Mononuclear cell (primary cell): ENCODE measurements around the gene SPOUT1. TPM values are rescaled to one million over a fixed set of nuclear protein-coding genes. Genes with fewer than 3 reads are reported as not detected.
A peak's percentile ranks its signal among the peaks of the same experiment; 100 is the strongest.

ENCODE experiments used
- H3K27me3 ChIP-seq: 2 replicates; pipeline ENCODE4 v1.6.0; 2011; ENCODE audit warnings: low read length, control low read depth; ENCODE audit not compliant: insufficient read depth
- H3K4me1 ChIP-seq: 2 replicates; pipeline ENCODE4 v1.5.1; 2011; ENCODE audit warnings: mild to moderate bottlenecking, low read length, control low read depth; ENCODE audit not compliant: insufficient read depth
- H3K4me3 ChIP-seq: 2 replicates; pipeline ENCODE4 v1.5.1; 2011; ENCODE audit warnings: mild to moderate bottlenecking, low read length, moderate library complexity
- H3K9me3 ChIP-seq: 2 replicates; pipeline ENCODE4 v1.5.1; 2011; ENCODE audit warnings: low read depth, mild to moderate bottlenecking, control low read depth, low read length
- total RNA-seq: library from RNA; depleted of rRNA; stranded (reverse); fragments of >200 nt; gene quantifications from one replicate; pipeline ENCODE4 v1.2.3, GENCODE V29; 2012

SPOUT1 gene
- total RNA-seq, 1 donor, result 8.0 TPM

DNA sequence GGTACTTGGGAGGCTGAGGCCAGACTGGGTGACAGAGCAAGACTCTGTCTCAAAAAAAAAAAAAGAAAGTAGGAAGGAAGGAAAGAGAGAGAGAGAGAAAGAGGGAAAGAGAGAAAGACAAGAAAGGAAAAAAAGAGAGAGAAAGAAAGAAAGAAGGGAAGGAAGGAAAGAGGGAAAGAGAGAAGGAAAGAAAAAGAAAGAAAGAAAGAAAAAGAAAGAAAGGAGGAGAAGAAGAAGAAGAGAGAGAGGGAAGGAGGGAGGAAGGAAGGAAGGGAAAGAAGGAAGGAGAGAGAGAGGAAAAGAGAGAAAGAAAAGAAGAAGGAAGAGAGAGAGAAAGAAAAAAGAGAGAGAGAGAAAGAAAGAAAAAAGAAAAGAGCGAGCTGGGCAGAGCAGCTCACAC lies 54.8 kb downstream of the SPOUT1 start:
- peaks cover 22% of the 10 kb centered on the region for H3K4me1 ChIP-seq
- H3K27me3 ChIP-seq, result no peaks in the 10 kb centered on the region
- H3K9me3 ChIP-seq, result no peaks in the 10 kb centered on the region
- no peak overlapping the region for H3K4me3 ChIP-seq

- H3K27me3 ChIP-seq, result no peaks in the 10 kb centered on the region
- H3K4me1 ChIP-seq, result peaks cover 25% of the 10 kb centered on the region
- no peak overlapping the region for H3K4me3 ChIP-seq
- H3K9me3 ChIP-seq, result no peaks in the 10 kb centered on the region
Observed at GRCh38 chr9:128773049-128773448, 56.5 kb downstream of the SPOUT1 start.

DNA sequence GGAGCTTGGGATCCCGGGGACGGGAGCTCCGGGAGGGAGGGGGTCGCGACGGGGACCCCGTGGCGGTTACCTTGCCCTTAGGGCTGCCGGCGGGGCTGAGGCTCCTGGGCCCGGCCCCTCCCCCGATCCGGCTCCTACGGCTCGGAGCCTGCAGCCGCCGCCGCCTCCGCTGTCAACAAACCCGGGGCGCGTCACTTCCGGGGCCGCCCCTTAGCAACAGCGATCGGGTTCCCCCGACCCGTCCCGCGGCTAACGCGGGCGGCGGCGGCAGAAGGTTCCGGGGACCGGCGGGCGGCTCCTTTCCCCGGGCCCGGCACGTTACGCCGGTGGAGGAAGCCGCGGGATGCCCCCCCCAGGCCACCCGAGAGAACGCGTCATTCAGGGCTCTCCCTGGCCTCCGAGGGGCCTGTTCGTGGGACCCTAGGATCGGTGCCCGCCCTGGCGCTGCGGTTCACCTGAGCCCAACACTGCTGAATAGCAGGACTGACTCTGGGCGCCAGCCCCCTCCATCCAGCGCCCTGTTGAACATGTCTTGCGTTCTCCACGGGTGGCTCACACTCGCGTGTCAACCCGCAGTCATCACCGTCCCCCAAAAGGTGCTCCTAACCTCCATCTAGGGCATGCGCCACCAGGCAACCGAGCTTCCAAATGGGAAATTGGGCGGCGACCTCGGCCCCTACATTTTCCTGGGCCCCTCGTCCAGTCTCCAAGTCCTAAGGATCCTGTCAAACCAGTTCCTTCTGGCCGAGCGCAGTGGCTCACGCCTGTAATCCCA lies 57.7 kb downstream of the SPOUT1 start, which contains the start of gene ZER1:
Gene ZER1, minus strand, starts transcription at position 183 of the 775 bp plus-strand sequence. CDS start 16,362 bp downstream, outside the sequence.
- peak within 1 kb of the TSS; percentile 76 for H3K4me3 ChIP-seq
- peaks cover 25% of the 10 kb centered on the region for H3K4me1 ChIP-seq
- no peaks in the 10 kb centered on the region for H3K9me3 ChIP-seq
- no peaks in the 10 kb centered on the region for H3K27me3 ChIP-seq

GRCh38 chr9:128771094-128771721 lies 58.4 kb downstream of the SPOUT1 start:
- Histone ChIP-seq H3K4me3 (peak overlapping the region; percentile 76), H3K27me3 (no peaks in the 10 kb centered on the region), H3K9me3 (no peaks in the 10 kb centered on the region), H3K4me1 (peaks cover 25% of the 10 kb centered on the region)

DNA sequence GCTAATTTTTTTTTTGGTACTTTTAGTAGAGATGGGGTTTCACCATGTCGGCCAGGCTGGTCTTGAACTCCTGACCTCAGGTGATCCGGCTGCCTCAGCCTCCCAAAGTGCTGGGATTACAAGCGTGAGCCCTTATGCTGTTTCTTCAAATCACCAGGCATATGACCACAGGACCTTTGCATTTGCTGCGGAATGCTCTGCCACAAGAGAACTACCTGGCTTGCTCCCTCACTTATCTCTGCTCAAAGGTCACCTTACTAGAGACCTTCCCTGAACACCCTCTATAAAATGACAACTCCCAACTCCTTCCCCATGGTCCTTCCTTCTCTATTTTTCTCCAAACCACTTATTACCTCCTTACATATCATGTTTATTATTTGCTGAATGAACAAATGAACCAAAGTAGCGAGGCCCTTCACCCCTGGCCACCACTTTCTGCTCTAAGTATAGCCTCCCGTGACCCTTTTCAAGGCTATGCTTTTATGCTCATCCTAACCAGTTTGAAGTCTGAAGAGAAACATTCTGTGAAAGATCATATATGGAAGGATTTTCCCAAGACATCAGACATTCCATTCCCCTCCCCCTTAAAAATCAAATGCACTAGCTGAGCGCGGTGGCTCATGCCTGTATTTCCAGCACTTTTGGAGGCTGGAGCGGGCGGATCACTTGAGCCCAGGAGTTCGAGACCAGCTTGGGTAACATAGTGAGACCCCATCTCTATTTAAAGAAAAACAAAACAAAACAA lies 59.1 kb downstream of the SPOUT1 start:
- Histone ChIP-seq H3K4me1 (peaks cover 25% of the 10 kb centered on the region), H3K27me3 (no peaks in the 10 kb centered on the region), H3K4me3 (peak overlapping the region; percentile 76), H3K9me3 (no peaks in the 10 kb centered on the region)

Other genes starting within 250 kb of the SPOUT1 start
- 2.1 TPM for gene DYNC2I2, start 172.9 kb downstream of the SPOUT1 start, total RNA-seq
- 386 TPM for gene SET, start 140.6 kb downstream of the SPOUT1 start, total RNA-seq
- gene PKN3, start 127.3 kb downstream of the SPOUT1 start, total RNA-seq, result 0.73 TPM
- gene ZDHHC12, start 105.7 kb downstream of the SPOUT1 start, total RNA-seq, result 19.6 TPM
- 23.4 TPM for gene ZER1, start 57.9 kb downstream of the SPOUT1 start, total RNA-seq
- 26.4 TPM for gene TBC1D13, start 42.5 kb downstream of the SPOUT1 start, total RNA-seq
- 3.0 TPM for gene ENDOG, start 11.3 kb downstream of the SPOUT1 start, total RNA-seq
- gene KYAT1, start 52.2 kb upstream of the SPOUT1 start, total RNA-seq, result 2.0 TPM
- 26.4 TPM for gene LRRC8A, start 52.3 kb upstream of the SPOUT1 start, total RNA-seq
- 0.73 TPM for gene PHYHD1, start 91.2 kb upstream of the SPOUT1 start, total RNA-seq
- 8.1 TPM for gene DOLK, start 117.8 kb upstream of the SPOUT1 start, total RNA-seq
- 34.9 TPM for gene NUP188, start 117.9 kb upstream of the SPOUT1 start, total RNA-seq
- 37.0 TPM for gene SH3GLB2, start 198.5 kb upstream of the SPOUT1 start, total RNA-seq
- gene MIGA2, start 206.8 kb upstream of the SPOUT1 start, total RNA-seq, result 22.7 TPM